Esophagus mucosa (tissue), 1 donor: ENCODE measurements around the gene SLC38A8. TPM values are rescaled to one million over a fixed set of nuclear protein-coding genes. Genes with fewer than 3 reads are reported as not detected.

Experiments used
- ATAC-seq: fragments of 200-7000 bp; cut with Tn5 transposase; one replicate; pipeline ENCODE4 v1.9.1; 2020
- total RNA-seq: library from RNA; stranded (reverse); gene quantifications from one replicate; pipeline ENCODE4 v1.2.4, GENCODE V29; 2023
- donor health status: DM: yes; HTN: yes; CAD: no.

The SLC38A8 gene
- total RNA-seq, 1 donor from 2014 or later = not detected

GRCh38 chr16:84047626-84048025 is 5.0 kb upstream of the SLC38A8 start:
- ATAC-seq = no peak

- no peak for ATAC-seq
Measured at GRCh38 chr16:84047206-84047605, 4.6 kb upstream of the SLC38A8 start.

DNA sequence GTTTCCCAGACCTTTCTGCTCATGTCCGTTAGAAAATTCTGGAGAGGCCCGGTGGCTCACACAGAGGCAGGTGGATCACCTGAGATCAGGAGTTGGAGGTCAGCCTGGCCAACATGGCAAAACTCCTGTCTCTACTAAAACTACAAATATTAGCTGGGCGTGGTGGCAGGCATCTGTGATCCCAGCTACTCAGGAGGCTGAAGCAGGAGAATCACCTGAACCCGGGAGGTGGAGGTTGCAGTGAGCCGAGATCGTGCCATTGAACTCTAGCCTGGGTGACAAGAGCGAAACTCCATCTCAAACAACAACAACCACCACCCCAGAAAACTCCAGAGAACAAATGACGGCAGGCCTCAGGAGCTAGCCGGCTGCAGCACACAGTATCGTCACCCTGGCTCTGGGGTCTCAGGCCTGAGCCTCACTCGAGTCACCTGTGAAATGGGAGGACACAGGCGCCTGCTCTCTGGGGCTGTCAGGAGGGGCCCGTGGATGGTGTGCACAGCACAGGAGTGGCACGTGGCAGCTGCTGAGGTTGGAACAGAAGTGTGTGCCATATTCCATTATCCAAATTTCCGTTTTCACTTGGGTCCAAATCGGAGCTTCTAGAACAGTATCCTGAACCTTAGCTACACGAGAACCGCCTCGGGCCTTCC is 3.3 kb upstream of the SLC38A8 start:
- no peak for ATAC-seq

DNA sequence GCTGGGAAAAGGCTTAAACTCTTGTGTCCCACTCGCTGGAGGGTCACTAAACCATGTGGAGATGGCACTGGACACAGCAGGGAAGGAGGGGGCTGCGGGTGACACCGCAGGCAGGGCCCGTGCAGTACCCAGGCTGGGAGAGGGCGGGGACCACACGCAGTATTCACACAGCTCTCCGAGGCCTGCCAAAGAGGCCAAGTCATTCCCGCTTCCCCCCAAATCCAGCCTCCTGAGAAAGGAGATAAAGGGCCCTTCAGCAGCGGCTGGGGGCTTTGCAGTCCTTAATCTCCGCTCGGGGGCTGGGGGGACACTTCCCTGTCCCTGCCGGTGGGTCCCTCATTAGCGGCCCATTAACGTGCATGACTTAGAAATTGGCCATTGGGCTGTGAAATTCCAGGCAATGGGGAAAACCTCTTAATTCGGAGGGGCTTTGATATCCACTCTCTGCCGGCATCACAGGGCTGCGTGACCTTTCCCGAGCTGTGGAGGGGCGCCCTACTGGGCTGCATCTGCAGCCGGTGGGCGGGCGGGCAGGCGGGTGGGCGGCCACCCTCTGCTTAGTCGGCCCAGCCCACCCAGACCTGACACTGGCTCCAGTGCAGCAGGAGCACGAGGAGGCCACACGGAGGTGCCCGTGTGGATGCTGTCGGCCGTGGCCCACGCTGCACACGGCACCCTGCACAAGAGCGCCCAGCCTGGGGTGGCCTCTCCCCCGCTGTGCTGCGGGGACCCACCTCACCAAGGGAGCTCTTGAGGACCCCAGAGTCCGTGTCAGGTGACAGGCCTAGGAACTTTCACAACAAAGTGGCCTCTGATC is 2.6 kb upstream of the SLC38A8 start:
- no peak for ATAC-seq

- ATAC-seq = no peak
Measured at GRCh38 chr16:84044118-84044488, 1.5 kb upstream of the SLC38A8 start.

DNA sequence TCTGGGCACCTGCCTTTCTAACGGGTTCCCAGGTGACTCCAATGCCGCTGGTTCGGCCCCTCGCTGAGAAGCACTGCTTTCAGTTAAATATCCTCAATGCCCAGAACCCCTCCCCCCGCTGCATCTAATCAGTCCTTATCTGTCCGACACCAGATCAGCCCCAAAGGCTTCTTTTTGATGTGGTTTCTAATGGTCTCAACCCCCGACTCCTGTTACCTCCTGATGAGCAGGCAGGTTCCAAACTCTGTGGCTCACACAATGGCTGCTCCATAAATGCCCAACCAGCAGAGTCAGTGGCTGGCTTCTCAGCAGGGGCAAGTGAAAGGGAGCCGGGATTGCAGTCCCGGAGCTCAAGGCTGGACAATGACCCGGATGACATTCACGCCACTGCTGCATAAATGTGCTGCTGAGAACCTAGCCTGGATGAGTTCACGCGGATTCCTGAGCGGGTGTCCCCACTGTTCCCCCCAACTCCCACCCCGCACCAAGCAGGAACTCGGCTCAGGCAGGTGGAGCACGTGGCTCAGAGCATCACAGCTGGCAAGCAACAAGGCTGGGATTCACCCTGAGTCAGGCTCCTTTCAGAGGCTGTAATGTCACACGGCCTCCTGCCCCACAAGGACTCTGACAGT is 1.0 kb upstream of the SLC38A8 start:
- ATAC-seq = no peak

GRCh38 chr16:84042879-84043485 is 387 bp upstream of the SLC38A8 start:
- peak; percentile 58 for ATAC-seq

GRCh38 chr16:84041881-84042280 is 714 bp downstream of the SLC38A8 start:
- ATAC-seq = no peak

DNA sequence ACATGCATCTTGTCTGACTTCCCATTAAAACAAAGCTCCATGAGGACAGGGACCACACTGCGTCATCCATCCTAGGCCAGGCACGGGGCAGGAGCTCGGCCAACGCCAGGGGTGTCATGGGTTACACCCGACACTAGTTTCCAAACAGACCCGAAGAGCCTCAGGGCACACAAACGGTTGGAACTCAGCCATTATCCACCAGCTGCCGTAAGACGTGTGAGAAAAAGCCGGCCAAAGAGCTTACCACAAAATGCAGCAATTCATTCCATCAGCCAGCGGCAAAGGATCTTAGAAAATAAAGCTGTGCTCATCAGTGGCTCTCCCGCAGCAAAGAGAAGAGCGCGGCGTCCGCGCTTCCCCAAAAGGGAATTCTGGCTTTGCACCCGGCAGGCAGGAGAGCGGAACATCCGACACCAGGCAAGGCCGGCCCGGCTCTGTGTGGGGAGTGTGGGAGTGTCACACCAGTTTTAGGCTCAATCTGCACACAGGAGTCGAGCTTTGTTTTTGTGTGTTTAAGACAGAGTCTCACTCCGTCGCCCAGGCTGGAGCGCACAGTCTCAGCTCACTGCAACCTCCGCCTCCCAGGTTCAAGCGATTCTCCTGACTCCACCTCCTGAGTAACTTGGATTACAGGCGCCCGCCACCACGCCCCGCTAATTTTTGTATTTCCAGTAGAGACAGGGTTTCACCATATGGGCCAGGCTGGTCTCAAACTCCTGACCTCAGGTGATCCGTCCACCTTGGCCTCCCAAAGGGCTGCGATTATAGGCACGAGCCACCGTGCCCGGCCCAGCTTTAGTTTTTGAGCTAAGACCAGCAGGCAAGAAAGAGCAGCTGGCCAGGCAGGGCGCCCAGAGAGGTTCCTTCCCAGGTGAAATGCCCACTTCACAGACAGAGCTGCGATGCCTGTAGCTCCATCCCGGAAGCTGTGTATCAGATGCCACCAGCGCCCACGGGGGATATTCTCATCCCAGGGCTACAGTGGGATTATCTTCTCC is 1.5 kb downstream of the SLC38A8 start:
- no peak for ATAC-seq

DNA sequence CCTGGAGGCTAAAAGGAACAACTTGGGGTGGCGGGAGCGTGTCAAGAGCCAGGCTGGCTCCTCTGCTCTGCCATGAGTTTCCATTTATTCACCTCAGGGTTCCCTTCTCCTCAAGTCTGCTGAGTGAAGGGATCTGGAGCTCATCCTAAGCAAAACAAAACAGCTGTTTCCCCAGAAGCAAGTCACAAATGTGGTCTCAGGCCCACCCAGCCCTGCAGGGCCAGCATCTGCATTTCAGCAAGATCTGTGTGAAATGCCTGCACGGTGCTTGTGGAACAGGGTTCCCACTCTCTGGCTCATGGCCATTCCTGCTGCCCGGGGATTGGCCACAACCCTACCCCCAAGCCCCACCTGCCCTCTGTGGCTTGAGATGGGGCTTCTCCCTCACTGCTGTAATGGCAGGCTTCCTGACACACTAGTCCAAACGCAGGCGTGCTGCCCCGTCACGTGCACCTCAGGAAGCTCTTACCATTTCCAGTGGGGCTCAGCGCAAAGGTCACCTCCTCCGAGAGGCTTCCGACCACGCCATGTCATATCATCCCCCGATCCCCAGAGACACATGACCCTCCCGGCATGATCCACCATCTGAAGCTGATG is 2.3 kb downstream of the SLC38A8 start:
- ATAC-seq = no peak

DNA sequence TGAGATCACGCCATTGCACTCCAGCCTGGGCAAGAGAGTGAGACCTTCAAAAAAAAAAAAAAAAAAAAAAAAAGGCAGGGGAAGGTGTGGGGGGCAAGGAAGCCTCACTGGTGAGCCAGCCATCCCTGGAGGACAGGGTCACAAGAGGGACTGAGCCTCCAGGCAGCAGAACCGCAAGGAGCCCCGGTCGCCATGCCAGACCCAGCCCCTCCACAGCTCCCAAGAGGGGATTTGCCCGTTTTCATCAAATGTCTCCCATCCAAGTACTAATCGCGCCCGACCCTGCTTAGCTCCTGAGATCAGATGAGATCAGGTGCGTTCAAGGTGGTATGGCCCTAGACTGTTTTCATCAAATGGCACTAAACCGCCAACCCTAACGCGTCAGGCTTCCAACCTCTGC is 2.9 kb downstream of the SLC38A8 start:
- ATAC-seq = no peak

GRCh38 chr16:84038469-84038868 is 4.1 kb downstream of the SLC38A8 start:
- ATAC-seq = no peak

GRCh38 chr16:84036982-84037425 is 5.6 kb downstream of the SLC38A8 start:
- no peak for ATAC-seq

DNA sequence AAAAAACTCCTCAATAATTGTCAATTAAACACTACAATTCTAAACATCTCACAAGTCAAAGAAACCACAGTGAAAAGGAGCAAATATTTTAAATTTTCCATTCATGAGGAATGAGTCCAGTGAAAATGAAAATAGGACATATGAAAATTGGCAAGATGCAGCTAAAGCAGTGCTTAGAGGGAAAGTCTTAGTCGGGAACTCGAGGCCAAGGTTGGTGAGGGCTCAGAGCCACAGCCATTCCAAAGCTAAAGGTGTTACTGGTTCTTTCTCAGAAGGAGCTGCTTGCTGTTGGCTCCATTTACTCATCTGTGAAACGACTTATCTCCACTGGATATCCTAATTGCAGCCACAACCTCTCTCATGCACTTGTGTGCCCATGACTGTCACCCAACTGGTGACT is 6.5 kb downstream of the SLC38A8 start:
- no peak for ATAC-seq

DNA sequence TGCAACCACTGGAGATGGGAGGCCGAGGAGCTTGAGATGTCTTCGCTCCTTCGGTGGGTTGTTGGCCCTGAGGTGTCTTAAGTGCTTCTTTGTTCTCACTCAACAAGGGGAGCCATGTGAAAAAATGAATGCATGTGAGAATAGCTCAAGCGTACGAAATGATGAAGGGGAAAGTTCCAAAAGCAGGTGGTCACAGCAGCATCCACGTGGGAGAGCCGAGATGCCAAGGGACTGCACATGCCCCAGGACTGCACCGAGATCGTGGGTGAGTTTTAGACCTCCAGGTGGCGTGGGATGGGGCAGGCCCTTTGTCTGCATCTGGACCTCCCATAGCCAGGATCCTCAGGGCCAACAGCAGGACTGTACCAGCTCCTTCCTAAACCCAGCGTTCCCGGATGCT is 8.1 kb downstream of the SLC38A8 start:
- no peak for ATAC-seq

- ATAC-seq = no peak
Measured at GRCh38 chr16:84033251-84034195, 9.1 kb downstream of the SLC38A8 start.

GRCh38 chr16:84032458-84033178 is 10.0 kb downstream of the SLC38A8 start:
- ATAC-seq = no peak

- ATAC-seq = no peak
Measured at GRCh38 chr16:84031556-84031955, 11.0 kb downstream of the SLC38A8 start.

DNA sequence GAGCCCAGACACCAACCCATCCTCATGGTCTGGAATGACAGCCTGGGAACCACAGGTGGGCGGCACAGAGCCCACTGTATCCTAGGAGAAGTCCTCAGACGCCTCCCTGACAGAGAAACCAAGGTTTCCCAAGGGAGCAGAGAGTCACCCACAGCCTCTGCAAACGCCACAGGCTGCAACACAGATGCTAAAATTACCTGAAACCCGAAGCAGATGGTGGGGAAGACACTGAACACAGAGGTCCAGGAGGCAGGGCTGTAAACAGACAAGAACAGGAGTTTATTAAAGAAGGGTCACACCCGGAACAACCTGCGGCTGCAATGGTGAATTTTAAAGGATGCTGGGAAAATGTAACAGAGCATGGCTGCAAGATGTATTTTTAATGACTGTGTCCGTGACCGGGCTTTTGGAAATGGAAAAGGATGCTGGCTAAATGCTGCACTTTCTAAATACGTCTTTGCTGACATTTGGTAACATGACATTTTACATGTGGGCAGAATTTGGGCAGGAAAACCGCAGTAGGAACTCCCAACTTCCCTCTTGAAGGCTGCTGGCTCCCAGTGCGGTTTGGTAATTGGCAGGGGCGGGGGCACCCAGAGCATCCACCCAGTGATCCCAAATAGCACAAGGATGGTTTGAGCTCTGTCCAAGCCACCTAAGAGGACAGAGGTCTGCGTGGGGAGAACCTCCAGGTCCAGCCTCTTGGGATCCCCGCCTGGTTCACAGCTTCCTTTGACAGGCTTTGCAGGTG is 13.1 kb downstream of the SLC38A8 start:
- no peak for ATAC-seq
